ENCODE measurements around the gene TMEM175.

TMEM175 gene

GRCh38 chr4:957581-958313, 25.5 kb downstream of the TMEM175 start:
- Histone ChIP-seq H3K4me1 (ENCODE audit: insufficient read depth, low read length) (no peaks in the 10 kb centered on the region), H3K4me3 (ENCODE audit: low read depth in 1 of 2, low read length in 2 of 2) (no peak overlapping the region), H3K36me3 (ENCODE audit: insufficient read depth, low read length) (peaks cover 17% of the 10 kb centered on the region), H3K9me3 (ENCODE audit: low read length) (no peaks in the 10 kb centered on the region), H3K9ac (ENCODE audit: low read length) (no peak overlapping the region), H3K27me3 (ENCODE audit: control insufficient read depth in 1 of 2, insufficient read depth in 2 of 2, low read length in 2 of 2) (no peaks in the 10 kb centered on the region), H3K27ac (ENCODE audit: low read depth, low read length) (no peak overlapping the region)

GRCh38 chr4:958314-958665, 26.0 kb downstream of the TMEM175 start:
- peaks cover 17% of the 10 kb centered on the region for H3K36me3 ChIP-seq (ENCODE audit: insufficient read depth, low read length)
- H3K27ac ChIP-seq (ENCODE audit: low read depth, low read length) = no peak overlapping the region

DNA sequence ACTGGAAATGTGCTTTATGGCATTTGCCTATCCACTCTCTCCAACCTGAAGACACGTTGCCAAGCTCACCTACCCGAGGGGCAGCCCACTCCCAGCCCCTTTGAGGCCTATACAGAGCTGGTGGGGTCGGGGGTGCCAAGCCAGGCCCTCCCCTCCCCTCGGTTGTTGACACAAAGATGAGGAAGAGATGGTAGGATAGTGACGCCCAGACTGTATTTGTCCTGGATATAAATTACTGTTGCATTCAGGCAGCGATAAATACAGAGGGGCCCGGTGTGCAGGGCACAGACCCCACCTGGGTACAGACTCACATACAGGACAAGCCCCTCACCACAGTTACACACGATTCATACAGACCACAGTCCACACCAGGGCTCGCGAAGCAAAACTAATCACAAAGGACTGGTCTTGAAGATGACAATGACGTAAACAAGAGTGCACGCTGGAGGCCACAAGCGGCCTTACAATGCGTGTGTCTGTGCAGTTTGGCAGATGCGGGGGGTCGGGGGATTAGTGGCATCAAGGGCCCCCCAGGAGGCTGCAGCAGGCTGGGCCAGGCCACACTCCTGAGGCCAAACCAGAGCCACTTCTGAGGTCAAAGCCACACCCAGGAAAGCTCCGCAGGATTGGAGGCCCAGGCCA, 26.6 kb downstream of the TMEM175 start:
- H3K27me3 ChIP-seq (ENCODE audit: control insufficient read depth in 1 of 2, insufficient read depth in 2 of 2, low read length in 2 of 2) = no peaks in the 10 kb centered on the region
- H3K4me3 ChIP-seq (ENCODE audit: low read depth in 1 of 2, low read length in 2 of 2) = no peak overlapping the region
- H3K9me3 ChIP-seq (ENCODE audit: low read length) = no peaks in the 10 kb centered on the region
- no peaks in the 10 kb centered on the region for H3K4me1 ChIP-seq (ENCODE audit: insufficient read depth, low read length)
- no peak overlapping the region for H3K27ac ChIP-seq (ENCODE audit: low read depth, low read length)
- H3K36me3 ChIP-seq (ENCODE audit: insufficient read depth, low read length) = peaks cover 17% of the 10 kb centered on the region
- H3K9ac ChIP-seq (ENCODE audit: low read length) = no peak overlapping the region

More at GRCh38 chr4:958314-958665, 26.0 kb downstream of the TMEM175 start:
- H3K9me3 ChIP-seq (ENCODE audit: low read length) = no peaks in the 10 kb centered on the region
- no peak overlapping the region for H3K4me3 ChIP-seq (ENCODE audit: low read depth in 1 of 2, low read length in 2 of 2)
- no peaks in the 10 kb centered on the region for H3K27me3 ChIP-seq (ENCODE audit: control insufficient read depth in 1 of 2, insufficient read depth in 2 of 2, low read length in 2 of 2)
- no peaks in the 10 kb centered on the region for H3K4me1 ChIP-seq (ENCODE audit: insufficient read depth, low read length)
- H3K9ac ChIP-seq (ENCODE audit: low read length) = no peak overlapping the region

- Histone ChIP-seq H3K27ac (ENCODE audit: low read depth, low read length) (no peak overlapping the region), H3K4me1 (ENCODE audit: insufficient read depth, low read length) (no peaks in the 10 kb centered on the region), H3K9me3 (ENCODE audit: low read length) (no peaks in the 10 kb centered on the region), H3K4me3 (ENCODE audit: low read depth in 1 of 2, low read length in 2 of 2) (no peak overlapping the region), H3K36me3 (ENCODE audit: insufficient read depth, low read length) (peaks cover 16% of the 10 kb centered on the region), H3K9ac (ENCODE audit: low read length) (no peak overlapping the region), H3K27me3 (ENCODE audit: control insufficient read depth in 1 of 2, insufficient read depth in 2 of 2, low read length in 2 of 2) (no peaks in the 10 kb centered on the region)
Measured at GRCh38 chr4:959338-960139, 27.3 kb downstream of the TMEM175 start.

- Histone ChIP-seq H3K9me3 (ENCODE audit: low read length) (no peaks in the 10 kb centered on the region), H3K9ac (ENCODE audit: low read length) (no peak overlapping the region), H3K4me3 (ENCODE audit: low read depth in 1 of 2, low read length in 2 of 2) (no peak overlapping the region), H3K4me1 (ENCODE audit: insufficient read depth, low read length) (no peaks in the 10 kb centered on the region), H3K36me3 (ENCODE audit: insufficient read depth, low read length) (peaks cover 10% of the 10 kb centered on the region), H3K27me3 (ENCODE audit: control insufficient read depth in 1 of 2, insufficient read depth in 2 of 2, low read length in 2 of 2) (no peaks in the 10 kb centered on the region), H3K27ac (ENCODE audit: low read depth, low read length) (no peak overlapping the region)
Measured at GRCh38 chr4:960140-960635, 27.9 kb downstream of the TMEM175 start.

GRCh38 chr4:960636-961350, 28.5 kb downstream of the TMEM175 start:
- Histone ChIP-seq H3K4me1 (ENCODE audit: insufficient read depth, low read length) (no peaks in the 10 kb centered on the region), H3K4me3 (ENCODE audit: low read depth in 1 of 2, low read length in 2 of 2) (no peak overlapping the region), H3K27ac (ENCODE audit: low read depth, low read length) (no peak overlapping the region), H3K9me3 (ENCODE audit: low read length) (no peaks in the 10 kb centered on the region), H3K36me3 (ENCODE audit: insufficient read depth, low read length) (peaks cover 12% of the 10 kb centered on the region), H3K9ac (ENCODE audit: low read length) (no peak overlapping the region), H3K27me3 (ENCODE audit: control insufficient read depth in 1 of 2, insufficient read depth in 2 of 2, low read length in 2 of 2) (no peaks in the 10 kb centered on the region)

DNA sequence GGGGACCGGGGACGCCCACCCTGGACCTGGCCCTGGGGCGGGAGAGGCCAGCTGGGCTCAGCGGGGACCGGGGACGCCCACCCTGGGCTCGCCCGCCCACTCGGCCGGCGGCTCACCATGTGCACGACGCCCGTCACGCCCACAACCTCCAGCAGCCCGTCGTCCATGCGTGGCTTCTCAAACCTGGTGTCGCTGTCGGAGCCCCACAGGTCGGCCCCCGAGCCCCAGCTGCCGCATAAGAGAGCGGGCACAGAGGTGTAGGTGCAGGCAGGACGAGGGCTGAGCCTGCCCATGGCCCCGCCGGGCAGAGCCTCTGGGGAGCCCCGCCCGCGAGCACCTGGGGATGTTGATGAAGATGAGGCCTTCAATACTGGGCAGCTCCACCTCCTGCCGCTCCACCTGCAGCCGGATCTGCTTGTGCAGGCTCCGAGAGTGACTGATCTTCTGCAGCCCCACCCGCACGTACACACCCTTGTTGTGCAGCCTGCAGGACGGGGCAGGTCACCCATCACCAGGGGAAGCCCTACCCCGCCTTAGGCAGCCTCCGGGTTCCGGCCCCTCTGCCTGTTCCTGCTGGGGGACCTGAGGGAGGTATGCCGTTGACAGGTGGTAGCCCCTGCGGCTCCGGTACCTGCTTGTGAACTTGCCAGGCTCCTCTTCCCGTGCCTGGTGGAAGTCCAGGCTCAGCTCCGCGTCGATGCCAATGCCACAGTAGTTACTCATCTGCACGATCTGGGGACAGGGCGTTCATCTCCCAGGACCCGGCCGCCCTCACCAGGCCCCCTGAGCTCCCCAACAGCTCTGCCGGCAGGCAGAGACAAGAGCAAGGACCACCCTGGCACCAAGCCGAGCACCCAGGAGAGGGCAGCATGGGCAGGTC, 29.3 kb downstream of the TMEM175 start:
- Histone ChIP-seq H3K9ac (ENCODE audit: low read length) (no peak overlapping the region), H3K9me3 (ENCODE audit: low read length) (no peaks in the 10 kb centered on the region), H3K4me1 (ENCODE audit: insufficient read depth, low read length) (no peaks in the 10 kb centered on the region), H3K4me3 (ENCODE audit: low read depth in 1 of 2, low read length in 2 of 2) (no peak overlapping the region), H3K27me3 (ENCODE audit: control insufficient read depth in 1 of 2, insufficient read depth in 2 of 2, low read length in 2 of 2) (no peaks in the 10 kb centered on the region), H3K27ac (ENCODE audit: low read depth, low read length) (no peak overlapping the region), H3K36me3 (ENCODE audit: insufficient read depth, low read length) (peaks cover 12% of the 10 kb centered on the region)

- Histone ChIP-seq H3K9ac (ENCODE audit: low read length) (no peak overlapping the region), H3K36me3 (ENCODE audit: insufficient read depth, low read length) (peaks cover 12% of the 10 kb centered on the region), H3K27me3 (ENCODE audit: control insufficient read depth in 1 of 2, insufficient read depth in 2 of 2, low read length in 2 of 2) (peaks cover 0 to under 1% of the 10 kb centered on the region in 2 donors), H3K27ac (ENCODE audit: low read depth, low read length) (no peak overlapping the region), H3K4me1 (ENCODE audit: insufficient read depth, low read length) (no peaks in the 10 kb centered on the region), H3K9me3 (ENCODE audit: low read length) (no peaks in the 10 kb centered on the region), H3K4me3 (ENCODE audit: low read depth in 1 of 2, low read length in 2 of 2) (no peak overlapping the region)
Measured at GRCh38 chr4:962231-963208, 30.3 kb downstream of the TMEM175 start.

GRCh38 chr4:963276-964225, 31.3 kb downstream of the TMEM175 start:
- H3K9me3 ChIP-seq (ENCODE audit: low read length) = no peaks in the 10 kb centered on the region
- no peak overlapping the region for H3K9ac ChIP-seq (ENCODE audit: low read length)
- no peak overlapping the region for H3K4me3 ChIP-seq (ENCODE audit: low read depth in 1 of 2, low read length in 2 of 2)
- H3K36me3 ChIP-seq (ENCODE audit: insufficient read depth, low read length) = peaks cover 12% of the 10 kb centered on the region
- H3K27me3 ChIP-seq (ENCODE audit: control insufficient read depth in 1 of 2, insufficient read depth in 2 of 2, low read length in 2 of 2) = peaks cover 0 to 8% of the 10 kb centered on the region in 2 donors
- H3K27ac ChIP-seq (ENCODE audit: low read depth, low read length) = no peak overlapping the region
- no peaks in the 10 kb centered on the region for H3K4me1 ChIP-seq (ENCODE audit: insufficient read depth, low read length)

Measured in muscle layer of colon (tissue), 2 donors.